Measurements from ENCODE around the gene MYO18B.

The MYO18B gene

GRCh38 chr22:26016916-26017315 lies 274.9 kb downstream of the MYO18B start:
- DNase-seq = no peak

GRCh38 chr22:26017932-26018331 lies 275.9 kb downstream of the MYO18B start:
- no peak for DNase-seq

- no peak for DNase-seq
Measured at GRCh38 chr22:26019596-26019995, 277.6 kb downstream of the MYO18B start.

GRCh38 chr22:26021516-26021915 lies 279.5 kb downstream of the MYO18B start:
- no peak for DNase-seq

GRCh38 chr22:26023104-26023775 lies 281.3 kb downstream of the MYO18B start:
- no peak for DNase-seq

GRCh38 chr22:26025626-26026025 lies 283.6 kb downstream of the MYO18B start:
- no peak for DNase-seq

GRCh38 chr22:26027341-26027740 lies 285.4 kb downstream of the MYO18B start:
- DNase-seq = no peak

- DNase-seq = no peak
Measured at GRCh38 chr22:26031641-26032040, 289.7 kb downstream of the MYO18B start.

GRCh38 chr22:26033071-26033470 lies 291.1 kb downstream of the MYO18B start:
- DNase-seq = no peak

- DNase-seq = no peak
Measured at GRCh38 chr22:26033586-26033985, 291.6 kb downstream of the MYO18B start.

GRCh38 chr22:26035523-26035922 lies 293.5 kb downstream of the MYO18B start:
- DNase-seq = no peak

- peak; percentile 91 to 92 for DNase-seq
Measured at GRCh38 chr22:26038365-26038764, 296.4 kb downstream of the MYO18B start.

GRCh38 chr22:26041931-26042330 lies 299.9 kb downstream of the MYO18B start:
- no peak for DNase-seq

- DNase-seq = no peak
Measured at GRCh38 chr22:26043031-26043430, 301.0 kb downstream of the MYO18B start.

- DNase-seq = no peak
Measured at GRCh38 chr22:26045051-26045450, 303.1 kb downstream of the MYO18B start.

- DNase-seq = no peak
Measured at GRCh38 chr22:26045860-26046259, 303.9 kb downstream of the MYO18B start.

- DNase-seq = no peak
Measured at GRCh38 chr22:26047516-26047915, 305.5 kb downstream of the MYO18B start.

- no peak for DNase-seq
Measured at GRCh38 chr22:26047920-26048319, 305.9 kb downstream of the MYO18B start.

GRCh38 chr22:26050079-26050478 lies 308.1 kb downstream of the MYO18B start:
- no peak for DNase-seq

- no peak for DNase-seq
Measured at GRCh38 chr22:26053737-26054316, 311.8 kb downstream of the MYO18B start.

GRCh38 chr22:26054841-26055605 lies 313.0 kb downstream of the MYO18B start:
- DNase-seq = no peak

- no peak for DNase-seq
Measured at GRCh38 chr22:26055693-26056092, 313.7 kb downstream of the MYO18B start.

GRCh38 chr22:26056455-26057200 lies 314.6 kb downstream of the MYO18B start:
- DNase-seq = no peak
